ENCODE results near the gene TLCD2.
"Not testable (repeated sequence)": the region's sequence is repeated elsewhere in the genome, so short reads cannot be mapped to it uniquely, and the experiment has no call there.

Gene TLCD2

GRCh38 chr17:1684378-1685189 lies 25.6 kb downstream of the TLCD2 start, which contains the start of gene PRPF8:
TSS of gene PRPF8 (minus strand) at chr17:1684867. CDS start at chr17:1684571, 296 bp downstream.
- DNase-seq = peak; percentile 99

DNA sequence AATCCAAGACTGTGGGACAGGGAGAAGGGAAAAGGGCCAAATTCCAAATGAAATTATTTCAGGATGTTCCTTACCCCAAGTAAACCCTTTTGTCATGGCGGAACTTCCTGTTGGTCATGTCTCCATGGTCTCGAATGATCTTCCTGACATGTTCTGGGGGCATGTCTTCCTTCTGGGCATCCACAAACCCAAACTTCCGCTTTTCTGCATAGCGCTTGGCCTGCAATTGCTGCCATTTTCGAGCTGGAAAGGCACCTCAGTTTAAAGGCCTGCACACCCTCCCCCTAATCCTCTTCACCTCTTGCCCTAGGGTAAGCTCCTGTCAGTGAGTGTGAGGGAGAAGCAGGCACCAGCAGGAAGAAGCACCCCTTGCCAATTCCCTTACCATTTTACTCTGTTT lies 26.7 kb downstream of the TLCD2 start:
- no peak for DNase-seq

DNA sequence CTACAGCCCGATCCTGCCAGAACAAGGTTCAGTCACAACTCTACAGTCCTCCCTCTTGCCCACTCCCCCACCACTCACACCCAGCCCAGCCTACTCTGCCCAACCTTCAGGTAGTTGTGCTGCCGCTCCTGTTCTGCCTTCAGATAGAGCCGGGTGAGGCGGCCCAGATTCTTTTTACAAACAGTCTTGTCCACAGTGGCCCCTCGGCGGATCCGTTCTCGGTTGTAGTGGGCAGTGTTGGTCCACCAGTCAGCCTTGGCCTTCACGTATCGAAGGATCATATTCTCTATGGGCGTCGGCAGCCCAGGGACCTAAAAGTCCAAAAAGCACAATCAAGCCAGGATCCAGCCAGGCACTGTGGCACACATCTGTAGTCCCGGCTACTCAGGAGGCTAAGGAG lies 33.8 kb downstream of the TLCD2 start:
- DNase-seq = no peak

DNA sequence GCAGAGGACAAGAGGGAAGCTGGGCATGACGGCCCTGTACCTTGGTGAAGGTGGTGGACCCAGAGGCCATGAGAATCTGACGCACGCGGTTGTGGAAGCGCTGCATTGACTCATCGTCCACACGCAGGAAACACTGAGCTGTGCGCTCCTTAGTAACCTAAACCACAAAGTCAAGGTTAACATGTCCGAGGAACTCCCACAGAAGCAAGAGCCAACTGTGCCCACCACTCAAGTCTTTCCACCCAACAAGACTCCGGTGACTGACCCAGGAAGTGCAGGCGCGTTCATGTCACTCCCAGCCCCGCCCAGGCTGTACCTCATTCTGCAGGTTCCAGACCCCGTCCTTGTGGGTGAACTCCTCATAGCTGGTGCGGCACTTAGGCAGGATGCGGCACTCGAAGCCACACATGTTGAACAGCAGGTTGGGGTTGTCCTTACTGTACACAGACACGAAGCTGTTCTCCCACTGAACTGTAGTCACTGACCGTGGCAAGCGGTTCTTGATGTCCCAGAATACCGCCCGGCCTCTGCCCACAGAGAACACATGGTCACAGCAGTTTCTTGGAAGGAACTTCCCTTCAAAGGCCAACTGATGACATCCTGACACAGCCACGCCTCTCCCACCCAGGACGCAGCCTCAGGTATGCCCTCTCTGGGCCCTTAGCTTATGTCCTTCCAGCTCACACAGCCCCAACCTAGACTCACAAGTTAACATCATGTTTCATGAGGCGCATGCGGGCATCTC lies 37.0 kb downstream of the TLCD2 start:
- DNase-seq = peak; percentile 24

DNA sequence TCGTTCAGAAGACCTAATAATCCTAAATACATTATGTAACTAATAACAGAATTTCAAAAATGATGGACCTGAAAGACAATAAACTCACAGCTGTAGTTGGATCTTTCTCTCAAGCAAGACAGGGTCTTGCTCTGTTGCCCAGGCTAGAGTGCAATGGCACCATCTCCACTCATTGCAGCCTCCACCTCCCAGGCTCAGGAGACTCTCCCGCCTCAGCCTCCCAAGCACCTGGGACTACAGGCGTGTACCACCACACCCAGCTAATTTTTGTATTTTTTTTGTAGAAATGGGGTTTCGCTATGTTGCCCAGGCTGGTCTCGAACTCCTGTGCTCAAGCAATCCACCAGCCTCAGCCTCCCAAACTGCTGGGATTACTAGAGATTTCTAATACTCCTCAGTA lies 46.2 kb downstream of the TLCD2 start:
- DNase-seq = not testable (repeated sequence)

GRCh38 chr17:1661045-1661444 lies 49.1 kb downstream of the TLCD2 start:
- no peak for DNase-seq

DNA sequence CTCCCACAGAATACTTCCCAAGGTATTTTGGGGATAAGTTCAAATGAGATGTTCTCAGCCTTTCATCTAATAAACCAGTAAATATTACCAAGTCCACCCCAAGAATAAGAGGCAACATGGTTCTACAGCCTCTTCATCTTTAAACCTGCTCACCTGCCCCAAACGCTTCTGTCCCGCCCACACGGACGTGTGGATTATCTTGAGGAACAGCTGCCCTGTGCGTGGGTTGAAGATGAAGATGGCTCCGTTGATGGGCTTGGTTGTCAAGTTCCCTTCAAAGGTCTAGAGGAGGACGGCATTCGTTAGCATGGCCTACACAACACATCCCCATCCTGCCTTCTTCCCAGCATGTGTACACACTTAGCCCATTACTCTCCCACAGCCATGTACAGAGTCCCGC lies 52.1 kb downstream of the TLCD2 start:
- DNase-seq = no peak

DNA sequence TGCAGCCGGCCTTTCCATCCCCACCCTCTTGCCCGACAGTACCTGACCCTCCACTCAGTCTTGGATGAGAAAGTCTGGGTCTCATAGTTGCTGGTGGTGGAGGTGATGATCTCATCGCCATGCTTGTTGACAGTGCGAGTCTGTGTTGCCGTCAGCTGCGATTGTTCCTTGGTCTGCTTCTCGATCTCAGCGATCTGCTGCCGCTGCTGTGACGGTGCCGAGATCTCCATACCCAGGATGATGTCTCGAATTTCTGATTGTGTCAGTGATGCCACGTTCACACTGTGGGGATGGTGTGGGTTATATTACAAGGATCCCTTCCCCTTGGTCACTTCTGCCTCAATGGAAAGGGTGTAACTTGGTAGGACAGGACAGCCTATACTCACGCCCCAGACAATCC lies 56.4 kb downstream of the TLCD2 start:
- DNase-seq = no peak

DNA sequence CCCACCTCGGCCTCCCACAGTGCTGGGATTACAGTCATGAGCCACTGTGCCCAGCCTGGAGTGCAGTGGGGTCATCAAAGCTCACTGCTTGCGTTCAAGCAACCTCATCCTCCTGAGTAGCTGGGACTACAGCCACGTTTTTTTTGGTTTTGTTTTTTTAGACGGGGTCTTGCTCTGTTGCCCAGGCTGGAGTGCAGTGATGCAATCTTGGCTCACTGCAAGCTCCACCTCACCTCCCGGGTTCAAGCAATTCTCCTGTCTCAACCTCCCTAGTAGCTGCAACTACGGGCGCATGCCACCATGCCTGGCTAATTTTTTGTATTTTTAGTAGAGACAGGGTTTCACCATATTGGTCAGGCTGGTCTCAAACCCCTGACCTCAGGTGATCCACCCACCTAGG lies 57.4 kb downstream of the TLCD2 start:
- DNase-seq = not testable (repeated sequence)
